HCT116 (cell line): ENCODE measurements around the gene NLRP6. TPM values are rescaled to one million over a fixed set of nuclear protein-coding genes. Genes with fewer than 3 reads are reported as not detected.

Source experiments
- ATAC-seq: fragments of 200-7000 bp; cut with Tn5 transposase; 2 replicates; pipeline ENCODE4 v1.9.1; 2020; ENCODE audit warnings: mild to moderate bottlenecking, moderate library complexity
- BruUV-seq: library from RNA; stranded (reverse); fragments of 400-500 nt; replicated peaks from 2 replicates; lab custom pipeline; 2021; lab: Mats Ljungman, UMichigan
- CTCF ChIA-PET: fragments of 300-600 bp; sonication (Branson Sonifier 250); formaldehyde crosslinking; loops from one replicate; lab custom pipeline; 2021; ENCODE audit warnings: antibody characterized with exemption; lab: Charles Lee
- POLR2A ChIA-PET: fragments of 300-600, 350-600 bp; sonication (Branson Sonifier 250); formaldehyde crosslinking; loops from one replicate; lab custom pipeline; 2021; ENCODE audit warnings: antibody characterized with exemption; lab: Charles Lee
- RAD21 ChIA-PET, 2 experiments: fragments of 300-600 bp; sonication (Branson Sonifier 250); formaldehyde crosslinking; loops; one replicate each; lab custom pipeline; 2023; ENCODE audit warnings: low total read pairs in 2 of 2; ENCODE audit not compliant: uncharacterized antibody in 2 of 2, unreplicated experiment in 2 of 2, low non-redundant PET in 1 of 2; lab: Charles Lee
- DNase-seq: peaks from one replicate; pipeline ENCODE4 v3.0.0-alpha.2; 2010; ENCODE audit warnings: low read depth, low spot score
- H2AFZ ChIP-seq: fragments of 200-600 bp; shearing (Covaris generic), sonication (generic); 2 replicates; pipeline ENCODE4 v1.6.1; 2017; ENCODE audit warnings: low read depth, mixed run types, mixed read lengths, antibody characterized with exemption, low read length; ENCODE audit not compliant: poor library complexity, severe bottlenecking
- H3K27ac ChIP-seq: 2 replicates; pipeline ENCODE4 v1.5.1; 2012; ENCODE audit warnings: low read depth, low read length
- H3K27me3 ChIP-seq: fragments of 200-600 bp; sonication (generic); 2 replicates; pipeline ENCODE4 v1.6.1; 2016; ENCODE audit warnings: mixed run types, low read length, mixed read lengths; ENCODE audit not compliant: insufficient read depth
- H3K36me3 ChIP-seq, 2 experiments: fragments of 200-500 bp in 1 of 2; fragments of 200-600 bp in 1 of 2; sonication (Bioruptor generic) in 1 of 2; sonication (generic) in 1 of 2; 2 replicates each; pipeline versions ENCODE4 v1.5.1 to v1.6.1; 2014 to 2016; ENCODE audit warnings: low read length in 2 of 2, inconsistent platforms in 1 of 2, mixed read lengths in 1 of 2, mixed run types in 1 of 2; ENCODE audit not compliant: insufficient read depth in 2 of 2, control insufficient read depth in 1 of 2
- H3K4me1 ChIP-seq, 2 experiments: fragments of 200-600 bp in 1 of 2; sonication (generic) in 1 of 2; 2 replicates each; pipeline versions ENCODE4 v1.5.1 to v1.6.1; 2012 to 2017; ENCODE audit warnings: low read length in 2 of 2, inconsistent platforms in 1 of 2, mild to moderate bottlenecking in 1 of 2, mixed read lengths in 1 of 2, mixed run types in 1 of 2, moderate library complexity in 1 of 2; ENCODE audit not compliant: insufficient read depth in 2 of 2, control insufficient read depth in 1 of 2
- H3K4me2 ChIP-seq: fragments of 200-600 bp; sonication (generic); 2 replicates; pipeline ENCODE4 v1.6.1; 2017; ENCODE audit warnings: mixed run types, low read length, mixed read lengths
- H3K4me3 ChIP-seq, 2 experiments: fragments of 200-600 bp in 1 of 2; sonication (generic) in 1 of 2; replicated peaks in 1 of 2; 2 replicates each; pipeline ENCODE4 v1.5.1; 2011 to 2016; ENCODE audit warnings: low read length in 2 of 2, control low read depth in 1 of 2, low read depth in 1 of 2, mild to moderate bottlenecking in 1 of 2, mixed read lengths in 1 of 2, mixed run types in 1 of 2
- H3K79me2 ChIP-seq: fragments of 200-600 bp; sonication (generic); 2 replicates; pipeline ENCODE4 v1.6.1; 2017; ENCODE audit warnings: mild to moderate bottlenecking, mixed run types, low read length, moderate library complexity, mixed read lengths; ENCODE audit not compliant: insufficient read depth
- H3K9ac ChIP-seq: fragments of 200-600 bp; sonication (generic); 2 replicates; pipeline ENCODE4 v1.6.1; 2016; ENCODE audit warnings: low read length, mixed read lengths
- H3K9me2 ChIP-seq: fragments of 200-600 bp; sonication (generic), shearing (Covaris generic); 2 replicates; pipeline ENCODE4 v1.6.1; 2017; ENCODE audit warnings: mixed run types, mild to moderate bottlenecking, moderate library complexity; ENCODE audit not compliant: insufficient read depth
- H3K9me3 ChIP-seq, 2 experiments: fragments of 200-500 bp in 1 of 2; fragments of 200-600 bp in 1 of 2; sonication (Bioruptor generic) in 1 of 2; sonication (generic) in 1 of 2; 2 replicates each; pipeline ENCODE4 v1.6.1; 2014 to 2017; ENCODE audit warnings: low read length in 2 of 2, mixed read lengths in 2 of 2, inconsistent platforms in 1 of 2, low read depth in 1 of 2, mild to moderate bottlenecking in 1 of 2, mixed run types in 1 of 2, moderate library complexity in 1 of 2; ENCODE audit not compliant: control insufficient read depth in 1 of 2, insufficient read depth in 1 of 2
- H4K20me1 ChIP-seq: fragments of 200-600 bp; sonication (generic), shearing (Covaris generic); 2 replicates; pipeline ENCODE4 v1.6.1; 2017; ENCODE audit warnings: mixed run types, mild to moderate bottlenecking, moderate library complexity; ENCODE audit not compliant: insufficient read depth
- ATF3 ChIP-seq: IDR thresholded peaks from 2 replicates; pipeline ENCODE4 v1.6.1; 2012
- CBX3 ChIP-seq: IDR thresholded peaks from 2 replicates; pipeline ENCODE4 v1.6.1; 2012; ENCODE audit warnings: low read depth
- CEBPB ChIP-seq: IDR thresholded peaks from 2 replicates; pipeline ENCODE4 v1.6.1; 2012; ENCODE audit warnings: low read depth
- CTCF ChIP-seq, 3 experiments: fragments of 200-600 bp in 1 of 3; sonication (generic) in 1 of 3; IDR thresholded peaks in 2 of 3; conservative IDR thresholded peaks in 1 of 3; 2 replicates each; pipeline ENCODE4 v1.5.1; 2012 to 2017; ENCODE audit warnings: low read depth in 2 of 3, low read length in 2 of 3, antibody characterized with exemption in 1 of 3, borderline replicate concordance in 1 of 3, control low read depth in 1 of 3, mild to moderate bottlenecking in 1 of 3, mixed read lengths in 1 of 3, mixed run types in 1 of 3, moderate library complexity in 1 of 3; ENCODE audit not compliant: insufficient read depth in 1 of 3
- ELF1 ChIP-seq: IDR thresholded peaks from 2 replicates; pipeline ENCODE4 v1.6.1; 2012; ENCODE audit warnings: low read depth, borderline replicate concordance
- EZH2 ChIP-seq: fragments of 200-600 bp; sonication (generic); IDR thresholded peaks from 2 replicates; pipeline ENCODE4 v1.6.1; 2017; ENCODE audit warnings: antibody characterized with exemption, mixed run types
- EZH2phosphoT487 ChIP-seq: fragments of 200-600 bp; IDR thresholded peaks from 2 replicates; pipeline ENCODE4 v1.6.1; 2018; ENCODE audit warnings: antibody characterized with exemption, borderline replicate concordance
- FOSL1 ChIP-seq: IDR thresholded peaks from 2 replicates; pipeline ENCODE4 v1.6.1; 2012; ENCODE audit warnings: low read depth
- JUND ChIP-seq: IDR thresholded peaks from 2 replicates; pipeline ENCODE4 v1.6.1; 2012
- MAX ChIP-seq: IDR thresholded peaks from 2 replicates; pipeline ENCODE4 v1.6.1; 2012
- POLR2AphosphoS5 ChIP-seq: IDR thresholded peaks from 2 replicates; pipeline ENCODE4 v1.6.1; 2011; ENCODE audit warnings: mild to moderate bottlenecking, low read depth, low read length, moderate library complexity
- RAD21 ChIP-seq: IDR thresholded peaks from 2 replicates; pipeline ENCODE4 v1.6.1; 2012; ENCODE audit warnings: low read depth, mild to moderate bottlenecking
- REST ChIP-seq: IDR thresholded peaks from 2 replicates; pipeline ENCODE4 v1.6.1; 2012; ENCODE audit warnings: low read depth
- SIN3A ChIP-seq: IDR thresholded peaks from 2 replicates; pipeline ENCODE4 v1.6.1; 2012; ENCODE audit warnings: low read depth
- SRF ChIP-seq: IDR thresholded peaks from 2 replicates; pipeline ENCODE4 v1.6.1; 2012; ENCODE audit warnings: low read depth
- TCF7L2 ChIP-seq: IDR thresholded peaks from 2 replicates; pipeline ENCODE4 v1.7.0; 2011; ENCODE audit warnings: borderline replicate concordance, inconsistent platforms; ENCODE audit not compliant: insufficient read depth, insufficient read length; ENCODE audit errors: extremely low read depth
- YY1 ChIP-seq: IDR thresholded peaks from 2 replicates; pipeline ENCODE4 v1.6.1; 2011; ENCODE audit warnings: low read length, low read depth, moderate library complexity, mild to moderate bottlenecking; ENCODE audit not compliant: insufficient replicate concordance; ENCODE audit errors: extremely low read depth
- ZBTB33 ChIP-seq: IDR thresholded peaks from 2 replicates; pipeline ENCODE4 v1.6.1; 2011; ENCODE audit warnings: mild to moderate bottlenecking, low read length, moderate library complexity; ENCODE audit not compliant: insufficient replicate concordance; ENCODE audit errors: extremely low read depth
- ZFX ChIP-seq: fragments of 450-650 bp; IDR thresholded peaks from 2 replicates; pipeline ENCODE4 v1.6.1; 2017
- ZNF274 ChIP-seq: fragments of 200-500 bp; sonication (Bioruptor generic); IDR thresholded peaks from 2 replicates; pipeline ENCODE4 v1.6.1; 2014; ENCODE audit warnings: mild to moderate bottlenecking, low read depth, low read length, inconsistent platforms
- intact Hi-C: fragments of 100-400 bp; cut with micrococcal nuclease; formaldehyde crosslinking; loops from 2 replicates; pipeline ENCODE4 v1.10.0; 2022
- total RNA-seq: library from RNA; stranded (reverse); gene quantifications from one replicate; pipeline ENCODE4 v1.2.1, GENCODE V29; 2021; ENCODE audit not compliant: unreplicated experiment

Gene NLRP6
- total RNA-seq, 1 experiment from 2014 or later: not detected

- Histone ChIP-seq H3K4me3 (no peak overlapping the region), H4K20me1 (no peaks in the 10 kb centered on the region), H3K9ac (no peak overlapping the region), H3K4me1 (no peaks in the 10 kb centered on the region), H3K4me2 (no peak overlapping the region), H3K36me3 (peaks cover 66 to 77% of the 10 kb centered on the region in 2 experiments), H2AFZ (no peak overlapping the region), H3K27me3 (no peaks in the 10 kb centered on the region), H3K9me2 (no peaks in the 10 kb centered on the region), H3K9me3 (no peaks in the 10 kb centered on the region), H3K27ac (no peak overlapping the region), H3K79me2 (peaks cover 9% of the 10 kb centered on the region; the same call in 1 of the 2 replicates)
- TF ChIP-seq ZFX (no peak), FOSL1 (no peak), ATF3 (no peak), SIN3A (no peak), POLR2AphosphoS5 (no peak), REST (no peak), ZNF274 (no peak), SRF (no peak), CTCF (IDR thresholded peaks at IDR 0.05 in 2 of 3, conservative IDR thresholded peaks at IDR 0.05 in 1 of 3; ENCODE audit: borderline replicate concordance in 1 of 3, insufficient read depth in 1 of 3, low read depth in 2 of 3, low read length in 2 of 3) (no peak), RAD21 (no peak), TCF7L2 (no peak), EZH2phosphoT487 (no peak), CBX3 (no peak), MAX (no peak), YY1 (no peak), ELF1 (no peak), CEBPB (no peak), EZH2 (no peak), JUND (no peak), ZBTB33 (no peak)
- ChIA-PET POLR2A (no interaction called here), CTCF (no interaction called here), RAD21 (no interaction called here)
- ATAC-seq (no peak), DNase-seq (no peak)
- no TSS peak for BruUV-seq
- intact Hi-C loops: no loop called here
Observed at GRCh38 chr11:249062-249461, 29.1 kb upstream of the NLRP6 start.
